GM21723 (cell line): Measurements from ENCODE around the gene CRACR2A.

ENCODE experiments used
- ATAC-seq: cut with Tn5 transposase; IDR thresholded peaks from one replicate; pipeline ENCODE4 v1.9.1; 2021; ENCODE audit warnings: mild to moderate bottlenecking, moderate library complexity; ENCODE audit not compliant: unreplicated experiment

The CRACR2A gene

GRCh38 chr12:3576891-3577290 is 176.0 kb downstream of the CRACR2A start:
- no peak for ATAC-seq

GRCh38 chr12:3574986-3575385 is 177.9 kb downstream of the CRACR2A start:
- no peak for ATAC-seq

GRCh38 chr12:3572560-3572959 is 180.3 kb downstream of the CRACR2A start:
- ATAC-seq, result no peak

- ATAC-seq, result no peak
Observed at GRCh38 chr12:3571724-3572123, 181.2 kb downstream of the CRACR2A start.

GRCh38 chr12:3571323-3571722 is 181.6 kb downstream of the CRACR2A start:
- ATAC-seq, result no peak

GRCh38 chr12:3568695-3569094 is 184.2 kb downstream of the CRACR2A start:
- no peak for ATAC-seq

GRCh38 chr12:3565985-3566384 is 186.9 kb downstream of the CRACR2A start:
- ATAC-seq, result no peak
